ENCODE data around the gene CD7.

DNA sequence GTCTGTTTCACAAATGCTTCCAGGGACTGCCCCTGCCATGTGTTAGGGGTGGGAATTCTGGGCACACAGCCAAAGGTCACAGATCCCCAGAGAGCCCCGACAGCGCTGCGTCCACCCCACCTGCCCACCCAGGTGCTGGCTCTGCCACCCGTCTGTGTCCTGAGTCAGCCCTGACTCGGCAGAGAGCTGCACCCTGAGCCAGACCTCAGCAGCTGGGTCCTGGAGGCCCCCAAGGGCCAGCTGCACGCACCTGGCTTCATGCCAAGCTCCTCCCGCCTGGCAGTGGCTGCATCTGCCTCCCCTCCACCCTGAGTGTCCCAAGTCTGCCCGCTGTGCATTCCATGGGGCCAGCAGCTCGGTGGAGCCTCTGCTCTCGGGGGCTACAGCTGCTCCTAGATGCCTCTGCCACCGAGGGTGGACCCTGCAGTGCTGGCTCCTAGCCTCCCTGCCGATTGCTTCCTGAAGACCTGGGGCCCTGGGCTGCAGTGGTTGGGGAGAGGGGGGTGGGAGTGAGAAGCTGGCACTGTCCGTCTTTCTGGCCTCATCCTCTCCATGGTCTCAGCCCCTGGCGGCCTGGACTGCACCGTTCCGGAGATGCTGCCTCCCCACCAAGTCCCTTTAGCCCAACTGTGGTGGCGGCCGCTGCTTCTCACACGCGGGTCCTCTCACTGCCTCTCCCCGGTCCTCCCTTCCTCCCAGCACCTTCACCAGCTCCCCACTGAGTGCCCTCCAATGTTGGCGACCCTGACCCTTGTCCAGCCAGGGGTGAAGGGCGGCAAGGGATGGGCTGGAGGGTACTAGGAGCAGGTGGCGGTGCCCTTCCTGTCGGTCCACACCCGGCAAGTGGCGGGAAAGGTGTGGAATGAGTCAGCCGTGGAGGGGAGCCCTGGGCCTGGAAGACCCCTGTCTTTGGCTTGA is 13.2 kb upstream of the CD7 start:
- TF ChIP-seq POLR2AphosphoS5 (IDR thresholded peaks at IDR 0.05; ENCODE audit: low read depth, low read length) (no peak), SIN3A (IDR thresholded peaks at IDR 0.05; ENCODE audit: borderline replicate concordance, insufficient read depth, low read length) (no peak)

All from PFSK-1 (cell line).